IMR-90 (cell line): Measurements from ENCODE around the gene CA9. TPM values are rescaled to one million over a fixed set of nuclear protein-coding genes. Genes with fewer than 3 reads are reported as not detected.

Experiments used
- ATAC-seq: fragments of 200-7000 bp; cut with Tn5 transposase; 2 replicates; pipeline ENCODE4 v1.9.1; 2020; ENCODE audit warnings: low read depth, mild to moderate bottlenecking, moderate library complexity
- BruUV-seq: library from RNA; stranded (reverse); fragments of 400-500 nt; replicated peaks from 2 replicates; lab custom pipeline; 2021; lab: Mats Ljungman, UMichigan
- CTCF ChIA-PET: fragments of 300-600 bp; formaldehyde crosslinking; extraction: SDS; loops from one replicate; lab custom pipeline; 2021; ENCODE audit warnings: antibody characterized with exemption; lab: Yijun Ruan, JAX
- POLR2A ChIA-PET: fragments of 300-600 bp; sonication (Branson Sonifier 250); formaldehyde crosslinking; loops from one replicate; lab custom pipeline; 2022; ENCODE audit warnings: antibody characterized with exemption; ENCODE audit not compliant: unreplicated experiment; lab: Charles Lee
- DNase-seq: peaks from one replicate; pipeline ENCODE4 v3.0.0; 2013
- H2AFZ ChIP-seq: replicated peaks from 2 replicates; pipeline ENCODE3; 2013; ENCODE audit warnings: low read length, mild to moderate bottlenecking; ENCODE audit not compliant: poor library complexity
- H2AK5ac ChIP-seq: 2 replicates; pipeline ENCODE4 v1.6.1; 2013; ENCODE audit warnings: low read depth, low read length, inconsistent platforms
- H2AK9ac ChIP-seq: replicated peaks from 2 replicates; pipeline ENCODE3; 2013; ENCODE audit warnings: mild to moderate bottlenecking, low read depth, low read length, moderate library complexity; ENCODE audit not compliant: poor library complexity
- H2BK120ac ChIP-seq: 2 replicates; pipeline ENCODE4 v1.6.1; 2013; ENCODE audit warnings: low read depth, low read length, inconsistent platforms
- H2BK15ac ChIP-seq: 3 replicates; pipeline ENCODE4 v1.6.1; 2013; ENCODE audit warnings: low read depth, low read length, inconsistent platforms
- H2BK20ac ChIP-seq: 2 replicates; pipeline ENCODE4 v1.6.1; 2013; ENCODE audit warnings: low read depth, mild to moderate bottlenecking, inconsistent platforms, low read length, moderate library complexity
- H2BK5ac ChIP-seq: 2 replicates; pipeline ENCODE4 v1.6.1; 2013; ENCODE audit warnings: mild to moderate bottlenecking, low read depth, low read length, inconsistent platforms; ENCODE audit not compliant: poor library complexity, severe bottlenecking
- H3K14ac ChIP-seq: replicated peaks from 2 replicates; pipeline ENCODE4 v1.6.1; 2013; ENCODE audit warnings: low read depth, low read length, inconsistent platforms
- H3K18ac ChIP-seq: 2 replicates; pipeline ENCODE4 v1.6.1; 2013; ENCODE audit warnings: low read depth, low read length, control low read depth
- H3K23ac ChIP-seq: 2 replicates; pipeline ENCODE4 v1.6.1; 2013; ENCODE audit warnings: low read depth, low read length, inconsistent platforms
- H3K27ac ChIP-seq: 2 replicates; pipeline ENCODE4 v1.5.1; 2013; ENCODE audit warnings: mild to moderate bottlenecking, control low read depth, low read length; ENCODE audit not compliant: insufficient read depth
- H3K27me3 ChIP-seq: 2 replicates; pipeline ENCODE4 v1.6.1; 2013; ENCODE audit warnings: low read length; ENCODE audit not compliant: control insufficient read depth, insufficient read depth
- H3K36me3 ChIP-seq: 2 replicates; pipeline ENCODE4 v1.6.1; 2013; ENCODE audit warnings: low read length, mixed read lengths; ENCODE audit not compliant: control insufficient read depth, insufficient read depth
- H3K4ac ChIP-seq: 2 replicates; pipeline ENCODE4 v1.6.1; 2013; ENCODE audit warnings: low read depth, low read length, inconsistent platforms
- H3K4me1 ChIP-seq: 2 replicates; pipeline ENCODE4 v1.6.1; 2013; ENCODE audit warnings: low read length, mixed read lengths; ENCODE audit not compliant: control insufficient read depth, insufficient read depth
- H3K4me2 ChIP-seq: 2 replicates; pipeline ENCODE4 v1.6.1; 2013; ENCODE audit warnings: low read depth, mild to moderate bottlenecking, control low read depth, low read length, moderate library complexity
- H3K4me3 ChIP-seq: 2 replicates; pipeline ENCODE4 v1.5.1; 2013; ENCODE audit warnings: low read depth, mild to moderate bottlenecking, control low read depth, low read length, moderate library complexity; ENCODE audit not compliant: insufficient read depth
- H3K56ac ChIP-seq: 2 replicates; pipeline ENCODE4 v1.6.1; 2013; ENCODE audit warnings: low read length, inconsistent platforms; ENCODE audit not compliant: insufficient read depth; ENCODE audit errors: extremely low read depth
- H3K79me1 ChIP-seq, 2 experiments: 2 replicates each; pipeline ENCODE4 v1.6.1; 2013; ENCODE audit warnings: low read length in 2 of 2, inconsistent platforms in 1 of 2, low read depth in 1 of 2
- H3K9ac ChIP-seq: 2 replicates; pipeline ENCODE4 v1.6.1; 2013; ENCODE audit warnings: low read depth, low read length, control low read depth
- H3K9me1 ChIP-seq: 2 replicates; pipeline ENCODE4 v1.6.1; 2013; ENCODE audit warnings: low read length, inconsistent platforms; ENCODE audit not compliant: insufficient read depth
- H3K9me3 ChIP-seq: 2 replicates; pipeline ENCODE4 v1.6.1; 2013; ENCODE audit warnings: low read length; ENCODE audit not compliant: control insufficient read depth, insufficient read depth
- H4K20me1 ChIP-seq: 2 replicates; pipeline ENCODE4 v1.6.1; 2013; ENCODE audit warnings: low read length, inconsistent platforms; ENCODE audit not compliant: insufficient read depth
- H4K5ac ChIP-seq: 2 replicates; pipeline ENCODE4 v1.6.1; 2013; ENCODE audit warnings: mild to moderate bottlenecking, low read depth, low read length, control low read depth
- H4K8ac ChIP-seq, 2 experiments: 2 replicates each; pipeline ENCODE4 v1.6.1; 2013; ENCODE audit warnings: low read depth in 2 of 2, low read length in 2 of 2, control low read depth in 1 of 2, inconsistent platforms in 1 of 2
- H4K91ac ChIP-seq: 2 replicates; pipeline ENCODE4 v1.6.1; 2013; ENCODE audit warnings: low read depth, low read length, inconsistent platforms; ENCODE audit not compliant: insufficient read depth
- BHLHE40 ChIP-seq: fragments of 150-350 bp; IDR thresholded peaks from 2 replicates; pipeline ENCODE4 v1.6.1; 2016; ENCODE audit warnings: mild to moderate bottlenecking, low read depth, low read length
- CEBPB ChIP-seq: IDR thresholded peaks from 2 replicates; pipeline ENCODE4 v1.6.1; 2012; ENCODE audit warnings: low read depth, low read length, improper control_type of control experiment
- CHD1 ChIP-seq: IDR thresholded peaks from 2 replicates; pipeline ENCODE4 v1.6.1; 2012; ENCODE audit warnings: low read depth, low read length, improper control_type of control experiment
- FOS ChIP-seq: fragments of 150-350 bp; IDR thresholded peaks from 2 replicates; pipeline ENCODE4 v1.6.1; 2016; ENCODE audit warnings: low read depth, low read length
- MAZ ChIP-seq: IDR thresholded peaks from 2 replicates; pipeline ENCODE4 v1.6.1; 2012; ENCODE audit warnings: low read depth, mild to moderate bottlenecking, low read length, improper control_type of control experiment, moderate library complexity, borderline replicate concordance
- MXI1 ChIP-seq: IDR thresholded peaks from 2 replicates; pipeline ENCODE4 v1.6.1; 2012; ENCODE audit warnings: low read depth, mild to moderate bottlenecking, low read length, moderate library complexity, borderline replicate concordance
- NFE2L2 ChIP-seq: fragments of 150-350 bp; IDR thresholded peaks from 2 replicates; pipeline ENCODE4 v1.6.1; 2016; ENCODE audit warnings: low read depth, mild to moderate bottlenecking, low read length
- POLR2A ChIP-seq: IDR thresholded peaks from 2 replicates; pipeline ENCODE4 v1.6.1; 2012; ENCODE audit warnings: mild to moderate bottlenecking, low read depth, low read length
- RAD21 ChIP-seq: IDR thresholded peaks from 2 replicates; pipeline ENCODE4 v1.6.1; 2012; ENCODE audit warnings: low read length, improper control_type of control experiment
- RFX5 ChIP-seq: IDR thresholded peaks from 2 replicates; pipeline ENCODE4 v1.8.0; 2012; ENCODE audit warnings: low read depth, mild to moderate bottlenecking, low read length, moderate library complexity
- SMC3 ChIP-seq: fragments of 150-350 bp; IDR thresholded peaks from 2 replicates; pipeline ENCODE4 v1.6.1; 2016; ENCODE audit warnings: low read depth, mild to moderate bottlenecking, antibody characterized with exemption, low read length, moderate library complexity
- USF2 ChIP-seq: fragments of 150-350 bp; IDR thresholded peaks from 2 replicates; pipeline ENCODE4 v1.6.1; 2017; ENCODE audit warnings: mild to moderate bottlenecking, antibody characterized with exemption, low read length, low read depth
- WGBS, 2 experiments: methylation state at CpG; one replicate each; pipeline versions ENCODE4 v1.1.5 to v1.1.7; 2013; ENCODE audit warnings: missing lambda C conversion rate in 2 of 2; ENCODE audit not compliant: insufficient read length in 1 of 2; ENCODE audit errors: extremely low coverage in 2 of 2; 5-methylcytosine and 5-hydroxymethylcytosine counted together
- dilution Hi-C: fragments of 300-500 bp; cut with HindIII; formaldehyde crosslinking; loops from one replicate; pipeline ENCODE4 v1.14.3; 2018; ENCODE audit warnings: low sequenced_read_pairs; ENCODE audit not compliant: unreplicated experiment
- in situ Hi-C: fragments of 300-500 bp; cut with MboI; formaldehyde crosslinking; loops from 3 replicates; pipeline ENCODE4 v1.14.3; 2019; ENCODE audit warnings: low sequenced_read_pairs, inconsistent platforms, mixed read lengths
- intact Hi-C: fragments of 100-400 bp; cut with micrococcal nuclease; formaldehyde crosslinking; loops from 2 replicates; pipeline ENCODE4 v1.10.0; 2022
- polyA plus RNA-seq, 3 experiments: library from polyadenylated mRNA; depleted of rRNA; stranded (reverse); fragments of >200 nt; gene quantifications; 2 replicates each; pipeline ENCODE4 v1.2.3, GENCODE V29; 2012; ENCODE audit warnings: low replicate concordance in 1 of 3
- total RNA-seq: library from RNA; depleted of rRNA; stranded (reverse); fragments of >200 nt; gene quantifications from 2 replicates; pipeline ENCODE4 v1.2.3, GENCODE V29; 2012

The CA9 gene
- total and polyA plus RNA-seq, 2 of the 4 experiments (the other 2 are of a cell fraction): 0.54 to 3.9 TPM

- no TSS peak for BruUV-seq
- no peak overlapping the region for H4K5ac ChIP-seq
- H3K36me3 ChIP-seq: peaks cover 67% of the 10 kb centered on the region
- H3K4me3 ChIP-seq: no peak overlapping the region
- ChIA-PET CTCF (interaction anchor here (0.5 to 0.6 kb wide), 2 partner anchors 39 to 44 kb away, joined by 3 read pairs; no protein-coding TSS in a partner anchor), POLR2A (interaction anchor here (2.8 to 3.8 kb wide), 2 partner anchors 15 to 24 kb away, joined by 11 to 14 read pairs; no protein-coding TSS in a partner anchor)
- no peak overlapping the region for H2AFZ ChIP-seq
- ATAC-seq: no peak
- no peak overlapping the region for H3K4ac ChIP-seq
- peak overlapping the region; percentile 11; the same call in 1 of the 2 replicates for H3K27ac ChIP-seq
- H2BK15ac ChIP-seq: no peak overlapping the region
- H2AK9ac ChIP-seq: peak overlapping the region; percentile 31
- H4K8ac ChIP-seq: no peak overlapping the region
- peaks cover 57% of the 10 kb centered on the region for H3K4me1 ChIP-seq
- H3K23ac ChIP-seq: no peak overlapping the region; the same call in 1 of the 2 replicates
- no peaks in the 10 kb centered on the region for H3K27me3 ChIP-seq
- H3K14ac ChIP-seq: peak overlapping the region; percentile 22; the same call in 1 of the 2 replicates
- no peak overlapping the region for H2AK5ac ChIP-seq
- in situ Hi-C loops: no loop called here
- no peak overlapping the region for H2BK120ac ChIP-seq
- TF ChIP-seq NFE2L2 (no peak), CEBPB (no peak), BHLHE40 (no peak), RFX5 (no peak), MXI1 (no peak), USF2 (no peak), FOS (no peak), RAD21 (no peak), SMC3 (no peak), POLR2A (no peak), CHD1 (no peak), MAZ (no peak)
- intact Hi-C loops: loop anchor here (10.0 kb wide), 1 partner anchor 80 kb away; the partner anchor contains the start of gene TESK1
- 100% methylated on average over 1 of the region's 10 CpGs; no CpG with 5 or more reads in 1 of the 2 experiments for WGBS, 2 experiments
- peak overlapping the region; percentile 25 for H2BK5ac ChIP-seq
- no peak overlapping the region for H2BK20ac ChIP-seq
- H3K9ac ChIP-seq: peak overlapping the region; percentile 24; the same call in 1 of the 2 replicates
- H4K91ac ChIP-seq: no peak overlapping the region
- H3K9me1 ChIP-seq: peaks cover 51% of the 10 kb centered on the region
- H3K18ac ChIP-seq: no peak overlapping the region
- dilution Hi-C loops: no loop called here
- peaks cover 98% of the 10 kb centered on the region for H4K20me1 ChIP-seq
- H3K4me2 ChIP-seq: peak overlapping the region; percentile 14; the same call in 1 of the 2 replicates
- H3K9me3 ChIP-seq: no peaks in the 10 kb centered on the region
- DNase-seq: no peak
- H3K79me1 ChIP-seq: peaks cover 13 to 88% of the 10 kb centered on the region in 2 experiments
- H3K56ac ChIP-seq: no peak overlapping the region
These were observed 11.2 kb downstream of the CA9 start for GRCh38 chr9:35684921-35685320.
